Lung microvascular endothelial cell (primary cell): ENCODE measurements around the gene RGPD6. TPM values are rescaled to one million over a fixed set of nuclear protein-coding genes. Genes with fewer than 3 reads are reported as not detected.
"Not testable (repeated sequence)": the region's sequence is repeated elsewhere in the genome, so short reads cannot be mapped to it uniquely, and the experiment has no call there.

Source experiments
- DNase-seq, 2 donors: peaks; one replicate each; pipeline versions ENCODE4 v3.0.0 to v3.0.0-alpha.2; 2010; ENCODE audit warnings: low read depth in 2 of 2
- total RNA-seq: library from RNA; depleted of rRNA; stranded (reverse); fragments of >200 nt; gene quantifications from 2 replicates; pipeline ENCODE4 v1.2.1, GENCODE V29; 2014

Gene RGPD6
- total RNA-seq, 1 donor from 2014 or later: 32.3 TPM

GRCh38 chr2:110481200-110481599, 95.8 kb downstream of the RGPD6 start:
- DNase-seq: not testable (repeated sequence)

DNA sequence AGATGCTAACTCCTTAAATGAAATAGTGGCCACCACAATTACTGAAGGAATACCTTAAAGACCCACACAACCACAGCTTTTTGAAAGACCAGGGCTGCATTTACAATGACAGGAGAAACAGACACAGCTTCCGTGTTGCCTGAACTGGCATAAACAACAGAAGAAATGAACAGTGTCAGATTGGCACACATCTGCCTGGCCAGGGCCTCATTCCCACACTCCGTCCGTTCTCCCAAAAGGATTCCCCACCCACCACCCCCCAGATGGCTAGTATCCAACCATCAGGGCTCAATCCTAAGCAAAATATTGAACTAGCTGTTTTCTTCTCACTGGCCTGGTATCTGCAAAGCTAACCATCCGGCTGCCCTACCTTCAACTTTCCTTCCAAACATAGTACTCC, 96.9 kb downstream of the RGPD6 start:
- DNase-seq: not testable (repeated sequence)

DNA sequence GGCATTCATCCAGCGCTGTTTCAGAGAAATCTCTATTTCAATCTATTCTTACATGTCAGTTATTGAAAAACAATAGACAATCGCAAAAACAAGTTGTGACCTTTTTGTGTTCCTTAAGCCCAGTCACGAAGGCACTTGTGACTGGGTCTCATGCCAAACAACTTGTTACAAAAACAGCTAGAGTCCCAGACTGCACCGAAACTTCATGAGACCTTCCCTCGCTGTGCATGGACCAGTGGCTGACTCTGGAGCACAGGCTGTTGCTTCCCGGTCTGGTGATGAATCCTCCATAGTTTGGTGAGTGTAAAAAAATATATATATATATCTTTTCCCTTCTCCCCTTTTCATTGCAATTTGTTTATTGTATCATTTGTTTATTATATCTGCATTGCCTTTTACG, 99.7 kb downstream of the RGPD6 start:
- not testable (repeated sequence) for DNase-seq

DNA sequence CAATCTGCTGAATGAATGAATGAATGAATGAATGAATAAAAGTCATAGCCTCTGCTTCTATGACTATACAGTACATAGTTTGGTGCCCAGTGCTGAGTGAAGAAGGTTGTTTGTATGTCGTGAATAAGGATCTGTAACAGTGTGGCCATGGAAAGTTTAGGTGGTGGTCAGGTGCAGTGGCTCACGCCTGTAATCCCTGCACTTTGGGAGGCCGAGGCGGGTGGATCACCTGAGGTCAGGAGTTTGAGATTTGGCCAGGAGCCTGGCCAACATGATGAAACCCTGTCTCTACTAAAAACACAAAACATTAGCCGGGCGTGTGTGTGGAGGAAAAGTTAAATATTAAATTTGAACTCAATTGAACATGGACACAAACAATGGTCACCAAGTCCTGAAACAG, 100.1 kb downstream of the RGPD6 start:
- not testable (repeated sequence) for DNase-seq

DNA sequence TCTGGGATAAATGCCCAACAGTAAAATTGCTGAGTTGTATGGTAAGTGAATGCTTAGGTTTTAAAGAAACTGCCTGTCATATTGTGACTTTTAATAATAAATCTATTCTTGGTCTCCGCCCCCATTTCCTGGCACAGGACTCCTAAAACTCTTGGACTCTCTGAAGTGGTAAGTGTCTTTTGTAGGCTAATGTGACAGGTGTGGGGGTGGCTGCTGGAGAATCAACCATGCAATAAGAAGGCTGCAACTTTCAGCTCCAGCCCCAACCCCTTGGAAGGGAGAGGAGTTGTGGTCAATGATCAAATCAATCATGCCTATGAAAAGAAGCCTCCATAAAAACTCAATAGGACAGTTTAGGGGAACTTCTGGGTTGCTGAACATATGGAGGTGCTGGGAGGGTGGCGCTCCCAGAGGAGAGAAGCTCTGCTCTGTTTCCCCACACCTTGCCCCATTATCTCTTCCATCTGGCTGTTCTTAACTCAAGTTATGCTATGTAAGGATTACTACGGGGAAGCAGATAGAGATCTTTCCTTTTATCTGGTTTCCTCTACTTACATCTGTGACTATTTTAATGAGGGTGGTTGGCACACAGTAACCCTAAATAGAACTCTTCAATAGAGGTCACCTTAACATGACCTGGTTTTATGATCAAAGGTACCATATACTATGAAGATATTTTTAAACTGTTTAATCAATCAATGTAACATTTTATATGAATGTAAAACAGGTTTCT, 101.2 kb downstream of the RGPD6 start:
- DNase-seq: not testable (repeated sequence)

GRCh38 chr2:110474898-110475297, 102.1 kb downstream of the RGPD6 start:
- DNase-seq: not testable (repeated sequence)

DNA sequence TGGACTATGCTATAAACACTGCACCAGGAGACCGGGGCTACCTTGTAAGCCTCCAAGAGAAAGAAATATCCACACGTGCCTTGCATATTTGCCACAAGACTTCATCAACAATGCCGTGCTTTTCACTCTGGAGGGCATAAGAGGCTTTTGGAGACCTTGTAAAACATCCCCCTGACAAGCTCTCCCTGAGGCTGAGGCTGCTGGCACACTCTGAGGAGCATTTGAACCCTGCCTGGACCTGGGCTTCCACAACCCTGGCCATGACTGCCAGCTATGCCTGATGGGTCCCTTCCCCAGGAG, 104.0 kb downstream of the RGPD6 start:
- DNase-seq: not testable (repeated sequence)

DNA sequence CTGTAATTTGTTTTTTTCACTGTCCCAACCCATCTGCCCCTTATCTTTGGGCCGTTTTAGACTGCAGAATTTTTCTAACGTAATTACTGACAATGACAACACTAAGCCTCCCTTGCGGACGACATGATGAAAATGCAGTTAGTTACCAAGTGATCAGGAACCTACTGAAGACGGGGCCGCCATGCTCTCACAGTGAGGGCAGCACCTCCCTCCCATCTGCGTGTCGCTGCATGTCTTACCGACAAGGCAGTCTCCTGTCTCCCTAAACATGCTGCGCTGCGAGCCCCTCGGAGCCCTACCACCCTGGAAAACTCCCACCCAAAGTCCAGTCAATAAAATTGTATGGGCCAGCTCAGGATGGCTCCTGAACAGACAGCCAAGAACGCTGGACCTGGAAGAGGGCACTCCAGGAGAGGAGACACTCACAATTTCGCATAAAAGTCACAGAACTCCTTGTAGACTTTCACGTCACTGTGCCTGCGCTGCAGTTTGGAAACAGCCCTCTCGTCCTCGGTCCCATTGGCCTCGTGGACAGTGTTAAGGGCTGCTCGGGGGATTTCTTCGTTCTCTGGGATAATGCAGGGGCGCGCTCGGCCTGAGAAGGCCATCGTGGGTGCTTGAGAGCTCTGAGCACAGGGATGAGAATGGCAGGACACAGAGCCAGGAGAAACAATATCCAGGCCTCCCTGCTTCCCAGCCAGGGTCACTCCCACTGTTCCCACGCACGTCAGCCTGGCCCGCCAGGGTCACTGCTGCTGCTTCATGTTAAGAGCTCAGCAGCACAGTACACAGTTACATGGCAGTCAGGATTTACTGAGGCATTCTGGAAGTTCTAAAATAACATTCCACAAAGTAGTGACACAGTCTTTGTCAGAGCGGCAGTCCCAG, 104.6 kb downstream of the RGPD6 start, which contains the start of gene LIMS4:
Gene LIMS4 (minus strand): TSS at position 646 of the 888 bp plus-strand sequence. CDS start 38 bp downstream, at position 608.
- DNase-seq: not testable (repeated sequence)

DNA sequence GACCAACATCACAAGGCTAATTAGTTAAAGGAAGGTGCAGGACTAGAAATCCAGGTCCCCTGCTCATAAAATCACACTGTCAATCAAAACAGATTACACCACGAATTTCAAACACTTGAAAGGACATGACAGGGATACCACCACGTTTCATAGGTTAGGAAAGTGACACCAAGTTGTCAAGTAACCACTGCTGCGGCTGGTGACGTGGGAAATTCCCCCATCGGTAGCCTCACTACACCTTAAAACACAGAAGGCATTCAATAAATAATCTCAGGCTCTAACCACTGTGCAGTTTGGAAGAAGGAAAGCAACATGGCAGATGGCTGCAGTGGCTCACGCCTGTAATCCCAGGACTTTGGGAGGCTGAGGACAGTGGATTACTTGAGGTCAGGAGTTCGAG, 108.1 kb downstream of the RGPD6 start:
- not testable (repeated sequence) for DNase-seq

GRCh38 chr2:110465312-110465711, 111.7 kb downstream of the RGPD6 start:
- not testable (repeated sequence) for DNase-seq

Other genes with a start within 250 kb of the RGPD6 start
- gene LIMS4, start 104.4 kb downstream of the RGPD6 start, total RNA-seq: 28.5 and 47.8 TPM in 2 replicates
- 3.4 and 13.9 TPM in 2 replicates for gene BUB1, start 100.8 kb upstream of the RGPD6 start, total RNA-seq
- gene ACOXL, start 155.4 kb upstream of the RGPD6 start, total RNA-seq: not detected in 2 replicates